IMR-90 (cell line): ENCODE results near the gene AMN. TPM values are rescaled to one million over a fixed set of nuclear protein-coding genes. Genes with fewer than 3 reads are reported as not detected.
A peak's percentile ranks its signal among the peaks of the same experiment; 100 is the strongest.

Experiments
- ATAC-seq: fragments of 200-7000 bp; cut with Tn5 transposase; 2 replicates; pipeline ENCODE4 v1.9.1; 2020; ENCODE audit warnings: low read depth, mild to moderate bottlenecking, moderate library complexity
- BruUV-seq: library from RNA; stranded (reverse); fragments of 400-500 nt; replicated peaks from 2 replicates; lab custom pipeline; 2021; lab: Mats Ljungman, UMichigan
- CTCF ChIA-PET: fragments of 300-600 bp; formaldehyde crosslinking; extraction: SDS; loops from one replicate; lab custom pipeline; 2021; ENCODE audit warnings: antibody characterized with exemption; lab: Yijun Ruan, JAX
- POLR2A ChIA-PET: fragments of 300-600 bp; sonication (Branson Sonifier 250); formaldehyde crosslinking; loops from one replicate; lab custom pipeline; 2022; ENCODE audit warnings: antibody characterized with exemption; ENCODE audit not compliant: unreplicated experiment; lab: Charles Lee
- DNase-seq: peaks from one replicate; pipeline ENCODE4 v3.0.0; 2013
- H2AFZ ChIP-seq: replicated peaks from 2 replicates; pipeline ENCODE3; 2013; ENCODE audit warnings: low read length, mild to moderate bottlenecking; ENCODE audit not compliant: poor library complexity
- H2AK5ac ChIP-seq: 2 replicates; pipeline ENCODE4 v1.6.1; 2013; ENCODE audit warnings: low read depth, low read length, inconsistent platforms
- H2AK9ac ChIP-seq: replicated peaks from 2 replicates; pipeline ENCODE3; 2013; ENCODE audit warnings: mild to moderate bottlenecking, low read depth, low read length, moderate library complexity; ENCODE audit not compliant: poor library complexity
- H2BK120ac ChIP-seq: 2 replicates; pipeline ENCODE4 v1.6.1; 2013; ENCODE audit warnings: low read depth, low read length, inconsistent platforms
- H2BK15ac ChIP-seq: 3 replicates; pipeline ENCODE4 v1.6.1; 2013; ENCODE audit warnings: low read depth, low read length, inconsistent platforms
- H2BK20ac ChIP-seq: 2 replicates; pipeline ENCODE4 v1.6.1; 2013; ENCODE audit warnings: low read depth, mild to moderate bottlenecking, inconsistent platforms, low read length, moderate library complexity
- H2BK5ac ChIP-seq: 2 replicates; pipeline ENCODE4 v1.6.1; 2013; ENCODE audit warnings: mild to moderate bottlenecking, low read depth, low read length, inconsistent platforms; ENCODE audit not compliant: poor library complexity, severe bottlenecking
- H3K14ac ChIP-seq: replicated peaks from 2 replicates; pipeline ENCODE4 v1.6.1; 2013; ENCODE audit warnings: low read depth, low read length, inconsistent platforms
- H3K18ac ChIP-seq: 2 replicates; pipeline ENCODE4 v1.6.1; 2013; ENCODE audit warnings: low read depth, low read length, control low read depth
- H3K23ac ChIP-seq: 2 replicates; pipeline ENCODE4 v1.6.1; 2013; ENCODE audit warnings: low read depth, low read length, inconsistent platforms
- H3K27ac ChIP-seq: 2 replicates; pipeline ENCODE4 v1.5.1; 2013; ENCODE audit warnings: mild to moderate bottlenecking, control low read depth, low read length; ENCODE audit not compliant: insufficient read depth
- H3K27me3 ChIP-seq: 2 replicates; pipeline ENCODE4 v1.6.1; 2013; ENCODE audit warnings: low read length; ENCODE audit not compliant: control insufficient read depth, insufficient read depth
- H3K36me3 ChIP-seq: 2 replicates; pipeline ENCODE4 v1.6.1; 2013; ENCODE audit warnings: low read length, mixed read lengths; ENCODE audit not compliant: control insufficient read depth, insufficient read depth
- H3K4ac ChIP-seq: 2 replicates; pipeline ENCODE4 v1.6.1; 2013; ENCODE audit warnings: low read depth, low read length, inconsistent platforms
- H3K4me1 ChIP-seq: 2 replicates; pipeline ENCODE4 v1.6.1; 2013; ENCODE audit warnings: low read length, mixed read lengths; ENCODE audit not compliant: control insufficient read depth, insufficient read depth
- H3K4me2 ChIP-seq: 2 replicates; pipeline ENCODE4 v1.6.1; 2013; ENCODE audit warnings: low read depth, mild to moderate bottlenecking, control low read depth, low read length, moderate library complexity
- H3K4me3 ChIP-seq: 2 replicates; pipeline ENCODE4 v1.5.1; 2013; ENCODE audit warnings: low read depth, mild to moderate bottlenecking, control low read depth, low read length, moderate library complexity; ENCODE audit not compliant: insufficient read depth
- H3K56ac ChIP-seq: 2 replicates; pipeline ENCODE4 v1.6.1; 2013; ENCODE audit warnings: low read length, inconsistent platforms; ENCODE audit not compliant: insufficient read depth; ENCODE audit errors: extremely low read depth
- H3K79me1 ChIP-seq, 2 experiments: 2 replicates each; pipeline ENCODE4 v1.6.1; 2013; ENCODE audit warnings: low read length in 2 of 2, inconsistent platforms in 1 of 2, low read depth in 1 of 2
- H3K9ac ChIP-seq: 2 replicates; pipeline ENCODE4 v1.6.1; 2013; ENCODE audit warnings: low read depth, low read length, control low read depth
- H3K9me1 ChIP-seq: 2 replicates; pipeline ENCODE4 v1.6.1; 2013; ENCODE audit warnings: low read length, inconsistent platforms; ENCODE audit not compliant: insufficient read depth
- H3K9me3 ChIP-seq: 2 replicates; pipeline ENCODE4 v1.6.1; 2013; ENCODE audit warnings: low read length; ENCODE audit not compliant: control insufficient read depth, insufficient read depth
- H4K20me1 ChIP-seq: 2 replicates; pipeline ENCODE4 v1.6.1; 2013; ENCODE audit warnings: low read length, inconsistent platforms; ENCODE audit not compliant: insufficient read depth
- H4K5ac ChIP-seq: 2 replicates; pipeline ENCODE4 v1.6.1; 2013; ENCODE audit warnings: mild to moderate bottlenecking, low read depth, low read length, control low read depth
- H4K8ac ChIP-seq, 2 experiments: 2 replicates each; pipeline ENCODE4 v1.6.1; 2013; ENCODE audit warnings: low read depth in 2 of 2, low read length in 2 of 2, control low read depth in 1 of 2, inconsistent platforms in 1 of 2
- H4K91ac ChIP-seq: 2 replicates; pipeline ENCODE4 v1.6.1; 2013; ENCODE audit warnings: low read depth, low read length, inconsistent platforms; ENCODE audit not compliant: insufficient read depth
- SMC3 ChIP-seq: fragments of 150-350 bp; IDR thresholded peaks from 2 replicates; pipeline ENCODE4 v1.6.1; 2016; ENCODE audit warnings: low read depth, mild to moderate bottlenecking, antibody characterized with exemption, low read length, moderate library complexity
- WGBS, 2 experiments: methylation state at CpG; one replicate each; pipeline versions ENCODE4 v1.1.5 to v1.1.7; 2013; ENCODE audit warnings: missing lambda C conversion rate in 2 of 2; ENCODE audit not compliant: insufficient read length in 1 of 2; ENCODE audit errors: extremely low coverage in 2 of 2; 5-methylcytosine and 5-hydroxymethylcytosine counted together
- dilution Hi-C: fragments of 300-500 bp; cut with HindIII; formaldehyde crosslinking; loops from one replicate; pipeline ENCODE4 v1.14.3; 2018; ENCODE audit warnings: low sequenced_read_pairs; ENCODE audit not compliant: unreplicated experiment
- in situ Hi-C: fragments of 300-500 bp; cut with MboI; formaldehyde crosslinking; loops from 3 replicates; pipeline ENCODE4 v1.14.3; 2019; ENCODE audit warnings: low sequenced_read_pairs, inconsistent platforms, mixed read lengths
- intact Hi-C: fragments of 100-400 bp; cut with micrococcal nuclease; formaldehyde crosslinking; loops from 2 replicates; pipeline ENCODE4 v1.10.0; 2022
- polyA plus RNA-seq, 3 experiments: library from polyadenylated mRNA; depleted of rRNA; stranded (reverse); fragments of >200 nt; gene quantifications; 2 replicates each; pipeline ENCODE4 v1.2.3, GENCODE V29; 2012; ENCODE audit warnings: low replicate concordance in 1 of 3
- total RNA-seq: library from RNA; depleted of rRNA; stranded (reverse); fragments of >200 nt; gene quantifications from 2 replicates; pipeline ENCODE4 v1.2.3, GENCODE V29; 2012

Gene AMN
- total and polyA plus RNA-seq, 2 of the 4 experiments (the other 2 are of a cell fraction): under 0.01 to 0.24 TPM

DNA sequence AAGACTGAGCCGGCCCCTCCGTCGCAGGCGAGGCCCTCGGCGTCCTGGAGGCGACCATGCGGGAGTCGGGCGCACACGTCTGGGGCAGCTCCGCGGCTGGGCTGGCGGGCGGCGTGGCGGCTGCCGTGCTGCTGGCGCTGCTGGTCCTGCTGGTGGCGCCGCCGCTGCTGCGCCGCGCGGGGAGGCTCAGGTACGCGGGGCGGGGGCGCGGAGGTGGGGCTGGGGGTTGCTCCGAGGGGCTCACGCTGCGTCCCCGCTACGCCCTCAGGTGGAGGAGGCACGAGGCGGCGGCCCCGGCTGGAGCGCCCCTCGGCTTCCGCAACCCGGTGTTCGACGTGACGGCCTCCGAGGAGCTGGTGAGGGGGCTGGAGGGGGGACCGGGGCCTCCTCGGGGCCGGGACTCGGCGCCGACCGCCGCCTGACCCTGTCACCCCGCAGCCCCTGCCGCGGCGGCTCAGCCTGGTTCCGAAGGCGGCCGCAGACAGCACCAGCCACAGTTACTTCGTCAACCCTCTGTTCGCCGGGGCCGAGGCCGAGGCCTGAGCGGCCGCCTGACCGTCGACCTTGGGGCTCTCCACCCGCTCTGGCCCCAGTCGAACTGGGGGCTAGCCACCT, 7.8 kb downstream of the AMN start:
- Histone ChIP-seq H4K91ac (no peak overlapping the region), H2AK5ac (no peak overlapping the region), H3K27ac (no peak overlapping the region), H2AK9ac (no peak overlapping the region), H3K27me3 (peaks cover 49% of the 10 kb centered on the region), H3K79me1 (peaks cover 0 to 5% of the 10 kb centered on the region in 2 experiments; a peak in 1 of 4 replicates), H4K20me1 (peaks cover 14% of the 10 kb centered on the region), H4K5ac (no peak overlapping the region), H3K9me3 (0 out of 2 replicates have a peak, but pooled peaks cover 5% of the 10 kb centered on the region), H3K4me1 (peaks cover 13% of the 10 kb centered on the region), H3K4me2 (no peak overlapping the region), H3K9ac (no peak overlapping the region), H2BK5ac (no peak overlapping the region), H2BK15ac (no peak overlapping the region), H3K14ac (no peak overlapping the region), H3K18ac (no peak overlapping the region), H2BK20ac (no peak overlapping the region), H3K4ac (no peak overlapping the region), H3K23ac (no peak overlapping the region), H3K56ac (no peak overlapping the region), H3K9me1 (0 out of 2 replicates have a peak, but pooled peaks cover 7% of the 10 kb centered on the region), H2AFZ (peak overlapping the region; percentile 51), H3K4me3 (no peak overlapping the region), H3K36me3 (peaks cover 22% of the 10 kb centered on the region), H2BK120ac (no peak overlapping the region), H4K8ac (no peak overlapping the region)
- peak; percentile 24 for ATAC-seq
- TF ChIP-seq SMC3: no peak
- dilution Hi-C loops: no loop called here
- CTCF ChIA-PET: no interaction called here
- WGBS, 2 experiments: 9% methylated on average over 26 of the region's 74 CpGs; no CpG with 5 or more reads in 1 of the 2 experiments
- DNase-seq: no peak
- in situ Hi-C loops: no loop called here
- POLR2A ChIA-PET: no interaction called here
- intact Hi-C loops: no loop called here
- BruUV-seq: no TSS peak
